HepG2 (cell line): ENCODE measurements around the gene BCO2. TPM values are rescaled to one million over a fixed set of nuclear protein-coding genes. Genes with fewer than 3 reads are reported as not detected.
A peak's percentile ranks its signal among the peaks of the same experiment; 100 is the strongest.

Source experiments
- ATAC-seq: fragments of 200-7000 bp; cut with Tn5 transposase; 3 replicates; pipeline ENCODE4 v1.9.1; 2020; ENCODE audit warnings: mild to moderate bottlenecking, moderate library complexity
- BruUV-seq: library from RNA; stranded (reverse); fragments of 400-500 nt; replicated peaks from 2 replicates; lab custom pipeline; 2021; lab: Mats Ljungman, UMichigan
- CTCF ChIA-PET: fragments of 300-600 bp; formaldehyde crosslinking; extraction: SDS; loops from one replicate; lab custom pipeline; 2021; ENCODE audit warnings: low total read pairs, inconsistent platforms, low intra/inter-chr PET ratio; lab: Yijun Ruan, JAX
- POLR2A ChIA-PET: fragments of 350-600 bp; sonication (Branson Sonifier 250); formaldehyde crosslinking; loops from one replicate; lab custom pipeline; 2020; ENCODE audit warnings: antibody characterized with exemption, inconsistent platforms; lab: Yijun Ruan, JAX
- DNase-seq: peaks from one replicate; pipeline ENCODE4 v3.0.0-alpha.2; 2015; ENCODE audit warnings: low spot score
- FAIRE-seq: peaks from 3 replicates; lab custom pipeline; 2011; peaks lifted over from hg19 to GRCh38; lab: Jason Lieb, UNC
- H2AFZ ChIP-seq: one replicate; pipeline ENCODE4 v1.6.1; 2011; ENCODE audit warnings: low read length, inconsistent platforms
- H3K27ac ChIP-seq: fragments of 300-600 bp; 3 replicates; pipeline ENCODE4 v1.8.0; 2011; ENCODE audit warnings: mixed run types, mild to moderate bottlenecking, mixed read lengths, low read length, inconsistent platforms; ENCODE audit not compliant: insufficient read depth; ENCODE audit errors: extremely low read length
- H3K27me3 ChIP-seq, 2 experiments: fragments of 200-600 bp in 1 of 2; 2 replicates in 1 of 2; 3 replicates in 1 of 2; pipeline versions ENCODE4 v1.6.0 to v1.8.0; 2011; ENCODE audit warnings: low read length in 2 of 2, mild to moderate bottlenecking in 2 of 2, moderate library complexity in 2 of 2, inconsistent platforms in 1 of 2; ENCODE audit not compliant: insufficient read depth in 2 of 2, control insufficient read depth in 1 of 2
- H3K36me3 ChIP-seq, 2 experiments: fragments of 200-600 bp in 1 of 2; replicated peaks in 1 of 2; 2 replicates in 1 of 2; 3 replicates in 1 of 2; pipeline versions ENCODE4 v1.5.1 to v1.8.0; 2011; ENCODE audit warnings: low read length in 2 of 2, inconsistent platforms in 1 of 2; ENCODE audit not compliant: insufficient read depth in 2 of 2, control insufficient read depth in 1 of 2
- H3K4me1 ChIP-seq: 2 replicates; pipeline ENCODE4 v1.5.1; 2012; ENCODE audit warnings: low read length, inconsistent platforms; ENCODE audit not compliant: insufficient read depth
- H3K4me2 ChIP-seq: 2 replicates; pipeline ENCODE4 v1.6.0; 2011; ENCODE audit warnings: low read depth, low read length, inconsistent platforms
- H3K4me3 ChIP-seq, 3 experiments: fragments of 200-600 bp in 1 of 3; sonication (generic), shearing (Covaris generic) in 1 of 3; replicated peaks in 1 of 3; 2 replicates each; pipeline ENCODE4 v1.5.1; 2011 to 2016; ENCODE audit warnings: low read length in 3 of 3, inconsistent platforms in 2 of 3, low read depth in 2 of 3, mild to moderate bottlenecking in 2 of 3, control low read depth in 1 of 3, mixed read lengths in 1 of 3; ENCODE audit not compliant: insufficient read depth in 1 of 3
- H3K79me2 ChIP-seq: one replicate; pipeline ENCODE4 v1.6.1; 2011; ENCODE audit warnings: low read length, inconsistent platforms; ENCODE audit not compliant: insufficient read depth
- H3K9ac ChIP-seq: 2 replicates; pipeline ENCODE4 v1.6.0; 2011; ENCODE audit warnings: mild to moderate bottlenecking, low read depth, low read length, inconsistent platforms; ENCODE audit not compliant: insufficient read depth
- H3K9me3 ChIP-seq: 2 replicates; pipeline ENCODE4 v1.5.1; 2012; ENCODE audit warnings: mild to moderate bottlenecking, low read length
- H4K20me1 ChIP-seq: 2 replicates; pipeline ENCODE4 v1.6.0; 2011; ENCODE audit warnings: inconsistent platforms, mild to moderate bottlenecking, low read length, moderate library complexity; ENCODE audit not compliant: insufficient read depth
- ARNT ChIP-seq: fragments of 450-650 bp; IDR thresholded peaks from 2 replicates; pipeline ENCODE4 v1.6.1; 2017
- ATF1 ChIP-seq: IDR thresholded peaks from 2 replicates; pipeline ENCODE4 v1.6.1; 2016; ENCODE audit warnings: mild to moderate bottlenecking, control low read depth
- CEBPB ChIP-seq: IDR thresholded peaks from 2 replicates; pipeline ENCODE4 v1.6.1; 2011; ENCODE audit warnings: low read depth, low read length, improper control_type of control experiment, borderline replicate concordance
- CEBPG ChIP-seq: IDR thresholded peaks from 2 replicates; pipeline ENCODE4 v1.6.1; 2016
- ESRRA ChIP-seq: sonication (generic); formaldehyde crosslinking; IDR thresholded peaks from 2 replicates; pipeline ENCODE4 v1.5.1; 2020; ENCODE audit warnings: mild to moderate bottlenecking, low read depth, missing genetic modification reagents
- NR2C2 ChIP-seq: sonication (generic); formaldehyde crosslinking; IDR thresholded peaks from 2 replicates; pipeline ENCODE4 v1.4.0; 2020; ENCODE audit warnings: missing genetic modification reagents, mild to moderate bottlenecking, moderate library complexity, borderline replicate concordance
- SMC3 ChIP-seq: IDR thresholded peaks from 2 replicates; pipeline ENCODE4 v1.6.1; 2011; ENCODE audit warnings: low read length, improper control_type of control experiment
- TEAD3 ChIP-seq: optimal IDR thresholded peaks from 2 replicates; pipeline ENCODE3; 2016; ENCODE audit warnings: borderline replicate concordance
- ZBTB38 ChIP-seq: sonication (generic); formaldehyde crosslinking; IDR thresholded peaks from 2 replicates; pipeline ENCODE4 v1.5.1; 2020; ENCODE audit warnings: mild to moderate bottlenecking, missing genetic modification reagents
- ZNF160 ChIP-seq: sonication (generic); formaldehyde crosslinking; IDR thresholded peaks from 2 replicates; pipeline ENCODE4 v1.8.0; 2022; ENCODE audit warnings: mild to moderate bottlenecking, inconsistent platforms, missing genetic modification reagents
- ZNF251 ChIP-seq: sonication (generic); formaldehyde crosslinking; IDR thresholded peaks from 2 replicates; pipeline ENCODE4 v1.9.0; 2021; ENCODE audit warnings: mild to moderate bottlenecking, missing genetic modification reagents
- ZNF549 ChIP-seq: sonication (generic); formaldehyde crosslinking; IDR thresholded peaks from 2 replicates; pipeline ENCODE4 v1.5.0; 2020; ENCODE audit warnings: missing genetic modification reagents
- ZNF747 ChIP-seq: sonication (generic); formaldehyde crosslinking; IDR thresholded peaks from 2 replicates; pipeline ENCODE4 v1.8.1; 2023; ENCODE audit warnings: missing genetic modification reagents, mild to moderate bottlenecking, borderline replicate concordance
- WGBS: methylation state at CpG from one replicate; pipeline ENCODE4 v1.1.6; 2017; ENCODE audit warnings: low lambda C conversion rate; 5-methylcytosine and 5-hydroxymethylcytosine counted together
- in situ Hi-C: cut with HindIII; loops from 2 replicates; pipeline ENCODE4 v1.10.0; 2017; ENCODE audit warnings: low pct_unique_long_range_greater_than_20kb; ENCODE audit not compliant: extremely low pct_ligation_motif_present
- intact Hi-C: fragments of 100-400 bp; cut with micrococcal nuclease; formaldehyde crosslinking; loops from one replicate; pipeline ENCODE4 v1.10.0; 2022; ENCODE audit not compliant: unreplicated experiment
- polyA plus RNA-seq, 8 experiments: library from polyadenylated mRNA; depleted of rRNA in 3 of 8; stranded (reverse) in 7 of 8; unstranded in 1 of 8; fragments of >200 nt; fragmentation: Illumina TruSeq in 4 of 8; extraction: Trizol in 4 of 8; gene quantifications; 2 replicates each; pipeline versions ENCODE4 v1.2.1 to v1.2.3, GENCODE V29; 2011 to 2016; ENCODE audit warnings: low read depth in 4 of 8, missing spikeins in 1 of 8, mixed read lengths in 1 of 8; ENCODE audit not compliant: insufficient read depth in 1 of 8
- total RNA-seq, 5 experiments: library from RNA; depleted of rRNA; stranded (reverse); fragments of >200 nt; fragmentation: Illumina TruSeq; extraction: Trizol; gene quantifications; 2 replicates each; pipeline ENCODE4 v1.2.3, GENCODE V29; 2016; ENCODE audit warnings: low read depth in 1 of 5
- TF ChIP-seq, protein P1 (sequence below): sonication (generic); formaldehyde crosslinking; IDR thresholded peaks from 2 replicates; pipeline ENCODE4 v1.8.1; 2023; ENCODE audit warnings: mild to moderate bottlenecking, missing genetic modification reagents
- TF ChIP-seq, protein P2 (sequence below): sonication (generic); formaldehyde crosslinking; IDR thresholded peaks from 2 replicates; pipeline ENCODE4 v1.4.0; 2020; ENCODE audit warnings: missing genetic modification reagents, mild to moderate bottlenecking, borderline replicate concordance
- TF ChIP-seq, protein P3 (sequence below): sonication (generic); formaldehyde crosslinking; IDR thresholded peaks from 2 replicates; pipeline ENCODE4 v1.8.0; 2022; ENCODE audit warnings: low read depth, missing genetic modification reagents

BCO2 gene
- total and polyA plus RNA-seq, 2 of the 13 experiments (the other 11 are each of a cell fraction or from before 2014, with no cell fraction given) = 0.38 to 0.58 TPM

DNA sequence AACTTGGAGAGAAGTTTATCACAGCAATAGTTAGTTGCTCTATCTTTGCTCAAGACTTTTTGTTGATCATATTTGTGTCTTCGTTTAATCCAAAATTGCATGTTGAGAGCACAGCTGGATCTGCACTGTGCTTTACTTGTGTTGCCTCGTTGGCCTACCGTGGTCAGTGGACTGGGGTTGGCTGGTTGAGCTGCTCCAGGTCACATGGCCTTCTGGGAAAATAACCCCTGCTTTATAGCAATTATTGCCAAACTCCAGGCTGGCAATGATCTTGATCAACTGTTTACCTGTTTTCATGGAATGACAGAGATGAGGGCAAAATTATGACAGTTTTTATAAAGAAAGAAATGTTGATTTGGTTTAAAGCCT is 91.1 kb downstream of the BCO2 start:
- Histone ChIP-seq H3K27ac (no peak overlapping the region), H3K4me1 (peaks cover 36% of the 10 kb centered on the region), H3K9ac (no peak overlapping the region), H3K36me3 (no peaks in the 10 kb centered on the region), H2AFZ (no peak overlapping the region), H3K79me2 (no peaks in the 10 kb centered on the region), H4K20me1 (no peaks in the 10 kb centered on the region), H3K4me3 (no peak overlapping the region), H3K27me3 (no peaks in the 10 kb centered on the region), H3K9me3 (no peaks in the 10 kb centered on the region), H3K4me2 (no peak overlapping the region)
- in situ Hi-C loops = no loop called here
- DNase-seq (no peak), FAIRE-seq (no peak), ATAC-seq (no peak)
- WGBS = 77% methylated on average over 3 of the region's 3 CpGs
- BruUV-seq = no TSS peak
- ChIA-PET POLR2A (no interaction called here), CTCF (no interaction called here)
- no peak for TF ChIP-seq ZBTB38 (CRISPR knock-in tag)
- TF ChIP-seq, protein P1, sequence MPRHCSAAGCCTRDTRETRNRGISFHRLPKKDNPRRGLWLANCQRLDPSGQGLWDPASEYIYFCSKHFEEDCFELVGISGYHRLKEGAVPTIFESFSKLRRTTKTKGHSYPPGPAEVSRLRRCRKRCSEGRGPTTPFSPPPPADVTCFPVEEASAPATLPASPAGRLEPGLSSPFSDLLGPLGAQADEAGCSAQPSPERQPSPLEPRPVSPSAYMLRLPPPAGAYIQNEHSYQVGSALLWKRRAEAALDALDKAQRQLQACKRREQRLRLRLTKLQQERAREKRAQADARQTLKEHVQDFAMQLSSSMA (CRISPR knock-in tag) = no peak
- TF ChIP-seq ARNT = no peak
- no peak for TF ChIP-seq ESRRA
- intact Hi-C loops = no loop called here

DNA sequence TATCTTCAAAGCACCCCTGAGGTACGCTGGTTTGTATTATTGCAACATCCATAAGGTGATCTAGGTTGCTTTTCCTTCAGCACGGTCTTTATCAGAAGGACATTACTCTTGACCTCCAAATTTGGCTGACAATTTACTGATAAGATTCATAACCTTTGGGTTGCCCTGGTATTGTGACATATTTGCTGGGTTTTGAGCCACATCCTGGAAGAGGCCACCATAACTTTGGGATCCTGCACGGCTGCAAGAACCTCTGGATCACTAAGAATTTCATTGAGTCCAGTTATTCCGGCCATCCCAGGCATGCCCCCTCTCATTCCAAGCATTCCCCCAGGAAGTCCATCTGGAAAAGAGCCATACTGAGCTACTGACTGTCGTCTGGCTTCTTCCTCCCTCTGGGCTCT is 91.9 kb downstream of the BCO2 start:
- ChIA-PET CTCF (no interaction called here), POLR2A (no interaction called here)
- FAIRE-seq (no peak), DNase-seq (peak; percentile 37), ATAC-seq (peak; percentile 40; the same call in 2 of the 3 replicates)
- intact Hi-C loops (no loop called here), in situ Hi-C loops (no loop called here)
- Histone ChIP-seq H3K27ac (no peak overlapping the region), H3K9ac (no peak overlapping the region), H3K4me3 (no peak overlapping the region), H3K36me3 (no peaks in the 10 kb centered on the region), H3K27me3 (no peaks in the 10 kb centered on the region), H3K79me2 (no peaks in the 10 kb centered on the region), H3K9me3 (no peaks in the 10 kb centered on the region), H3K4me2 (no peak overlapping the region), H2AFZ (no peak overlapping the region), H4K20me1 (no peaks in the 10 kb centered on the region), H3K4me1 (peaks cover 36% of the 10 kb centered on the region)
- BruUV-seq = no TSS peak
- WGBS = 8% methylated on average over 5 of the region's 5 CpGs
- TF ChIP-seq, protein P2, sequence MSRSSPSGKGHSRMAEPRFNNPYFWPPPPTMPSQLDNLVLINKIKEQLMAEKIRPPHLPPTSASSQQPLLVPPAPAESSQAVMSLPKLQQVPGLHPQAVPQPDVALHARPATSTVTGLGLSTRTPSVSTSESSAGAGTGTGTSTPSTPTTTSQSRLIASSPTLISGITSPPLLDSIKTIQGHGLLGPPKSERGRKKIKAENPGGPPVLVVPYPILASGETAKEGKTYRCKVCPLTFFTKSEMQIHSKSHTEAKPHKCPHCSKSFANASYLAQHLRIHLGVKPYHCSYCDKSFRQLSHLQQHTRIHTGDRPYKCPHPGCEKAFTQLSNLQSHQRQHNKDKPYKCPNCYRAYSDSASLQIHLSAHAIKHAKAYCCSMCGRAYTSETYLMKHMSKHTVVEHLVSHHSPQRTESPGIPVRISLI (CRISPR knock-in tag) = no peak
- TF ChIP-seq ZNF747 (CRISPR knock-in tag) (no peak), ZNF251 (CRISPR knock-in tag) (no peak), TEAD3 (CRISPR knock-in tag) (peak; percentile 79), ZNF160 (CRISPR knock-in tag) (no peak), ZNF549 (CRISPR knock-in tag) (no peak), CEBPB (peak; percentile 71), SMC3 (no peak), ATF1 (CRISPR knock-in tag) (no peak), NR2C2 (no peak), CEBPG (CRISPR knock-in tag) (peak; percentile 32; the same call in 1 of the 2 replicates)
- TF ChIP-seq, protein P3, sequence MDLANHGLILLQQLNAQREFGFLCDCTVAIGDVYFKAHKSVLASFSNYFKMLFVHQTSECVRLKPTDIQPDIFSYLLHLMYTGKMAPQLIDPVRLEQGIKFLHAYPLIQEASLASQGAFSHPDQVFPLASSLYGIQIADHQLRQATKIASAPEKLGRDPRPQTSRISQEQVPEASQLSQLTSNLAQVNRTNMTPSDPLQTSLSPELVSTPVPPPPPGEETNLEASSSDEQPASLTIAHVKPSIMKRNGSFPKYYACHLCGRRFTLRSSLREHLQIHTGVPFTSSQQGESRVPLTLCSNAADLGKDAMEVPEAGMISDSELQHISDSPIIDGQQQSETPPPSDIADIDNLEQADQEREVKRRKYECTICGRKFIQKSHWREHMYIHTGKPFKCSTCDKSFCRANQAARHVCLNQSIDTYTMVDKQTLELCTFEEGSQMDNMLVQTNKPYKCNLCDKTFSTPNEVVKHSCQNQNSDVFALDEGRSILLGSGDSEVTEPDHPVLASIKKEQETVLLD (CRISPR knock-in tag) = no peak
